Panc1 (cell line): ENCODE results near the gene LAMB2. TPM values are rescaled to one million over a fixed set of nuclear protein-coding genes. Genes with fewer than 3 reads are reported as not detected.

ENCODE experiments used
- ATAC-seq: fragments of 200-7000 bp; cut with Tn5 transposase; 2 replicates; pipeline ENCODE4 v1.9.1; 2020; ENCODE audit warnings: mild to moderate bottlenecking, moderate library complexity
- BruUV-seq: library from RNA; stranded (reverse); fragments of 400-500 nt; replicated peaks from 2 replicates; lab custom pipeline; 2021; lab: Mats Ljungman, UMichigan
- CTCF ChIA-PET: fragments of 300-600 bp; sonication (Branson Sonifier 250); formaldehyde crosslinking; loops from one replicate; lab custom pipeline; 2022; ENCODE audit warnings: antibody characterized with exemption; lab: Charles Lee
- POLR2A ChIA-PET: fragments of 300-600 bp; sonication (Branson Sonifier 250); formaldehyde crosslinking; loops from one replicate; lab custom pipeline; 2022; ENCODE audit warnings: antibody characterized with exemption; lab: Charles Lee
- DNase-seq: peaks from one replicate; pipeline ENCODE4 v3.0.0-alpha.2; 2010; ENCODE audit warnings: low read depth, low spot score
- H3K27ac ChIP-seq: 2 replicates; pipeline ENCODE4 v1.5.1; 2011; ENCODE audit warnings: mild to moderate bottlenecking, low read length, inconsistent platforms
- H3K27me3 ChIP-seq: fragments of 200-500 bp; sonication (Bioruptor generic); 2 replicates; pipeline ENCODE4 v1.6.0; 2014; ENCODE audit warnings: low read length, inconsistent platforms; ENCODE audit not compliant: control insufficient read depth, insufficient read depth
- H3K36me3 ChIP-seq: fragments of 200-500 bp; sonication (Bioruptor generic); 2 replicates; pipeline ENCODE4 v1.5.1; 2014; ENCODE audit warnings: inconsistent platforms, mild to moderate bottlenecking, low read length, moderate library complexity; ENCODE audit not compliant: control insufficient read depth, insufficient read depth
- H3K4me1 ChIP-seq: 2 replicates; pipeline ENCODE4 v1.5.1; 2011; ENCODE audit warnings: inconsistent platforms, mild to moderate bottlenecking, low read length, moderate library complexity; ENCODE audit not compliant: control insufficient read depth, insufficient read depth
- H3K4me3 ChIP-seq, 2 experiments: 2 replicates each; pipeline ENCODE4 v1.5.1; 2011 to 2012; ENCODE audit warnings: low read depth in 2 of 2, low read length in 2 of 2, mild to moderate bottlenecking in 2 of 2, inconsistent platforms in 1 of 2, moderate library complexity in 1 of 2
- H3K9me3 ChIP-seq: fragments of 200-500 bp; sonication (Bioruptor generic); 2 replicates; pipeline ENCODE4 v1.5.1; 2014; ENCODE audit warnings: low read depth, mild to moderate bottlenecking, inconsistent platforms, low read length, moderate library complexity; ENCODE audit not compliant: control insufficient read depth, insufficient read depth
- POLR2AphosphoS5 ChIP-seq: IDR thresholded peaks from 2 replicates; pipeline ENCODE4 v1.6.1; 2012; ENCODE audit warnings: mild to moderate bottlenecking, low read depth, low read length, moderate library complexity
- SIN3A ChIP-seq: IDR thresholded peaks from 2 replicates; pipeline ENCODE4 v1.6.1; 2012; ENCODE audit warnings: low read depth, mild to moderate bottlenecking, low read length, moderate library complexity, borderline replicate concordance; ENCODE audit not compliant: insufficient read depth
- TCF7L2 ChIP-seq: IDR thresholded peaks from 2 replicates; pipeline ENCODE4 v1.6.1; 2011; ENCODE audit warnings: mild to moderate bottlenecking, low read depth, low read length, inconsistent platforms
- in situ Hi-C: cut with HindIII; loops from 2 replicates; pipeline ENCODE4 v1.10.0; 2016; ENCODE audit warnings: low sequenced_read_pairs, low pct_unique_long_range_greater_than_20kb
- intact Hi-C: fragments of 100-400 bp; cut with micrococcal nuclease; formaldehyde crosslinking; loops from one replicate; pipeline ENCODE4 v1.10.0; 2022; ENCODE audit not compliant: unreplicated experiment
- total RNA-seq: library from RNA; stranded (reverse); gene quantifications from one replicate; pipeline ENCODE4 v1.2.1, GENCODE V29; 2021; ENCODE audit not compliant: unreplicated experiment
- TF ChIP-seq, protein P1 (sequence below), 2 experiments: IDR thresholded peaks; 2 replicates each; pipeline ENCODE4 v1.6.1; 2011 to 2012; ENCODE audit warnings: low read depth in 2 of 2, control low read depth in 1 of 2, low read length in 1 of 2, mild to moderate bottlenecking in 1 of 2, moderate library complexity in 1 of 2; ENCODE audit not compliant: insufficient read depth in 1 of 2
- TF ChIP-seq, protein P2 (sequence below): fragments of 450-650 bp; IDR thresholded peaks from 2 replicates; pipeline ENCODE4 v1.5.1; 2017; ENCODE audit warnings: mild to moderate bottlenecking

Gene LAMB2
- total RNA-seq, 1 experiment from 2014 or later, result 189 TPM

- TF ChIP-seq POLR2AphosphoS5 (no peak), SIN3A (no peak), TCF7L2 (no peak)
- TF ChIP-seq, protein P1, sequence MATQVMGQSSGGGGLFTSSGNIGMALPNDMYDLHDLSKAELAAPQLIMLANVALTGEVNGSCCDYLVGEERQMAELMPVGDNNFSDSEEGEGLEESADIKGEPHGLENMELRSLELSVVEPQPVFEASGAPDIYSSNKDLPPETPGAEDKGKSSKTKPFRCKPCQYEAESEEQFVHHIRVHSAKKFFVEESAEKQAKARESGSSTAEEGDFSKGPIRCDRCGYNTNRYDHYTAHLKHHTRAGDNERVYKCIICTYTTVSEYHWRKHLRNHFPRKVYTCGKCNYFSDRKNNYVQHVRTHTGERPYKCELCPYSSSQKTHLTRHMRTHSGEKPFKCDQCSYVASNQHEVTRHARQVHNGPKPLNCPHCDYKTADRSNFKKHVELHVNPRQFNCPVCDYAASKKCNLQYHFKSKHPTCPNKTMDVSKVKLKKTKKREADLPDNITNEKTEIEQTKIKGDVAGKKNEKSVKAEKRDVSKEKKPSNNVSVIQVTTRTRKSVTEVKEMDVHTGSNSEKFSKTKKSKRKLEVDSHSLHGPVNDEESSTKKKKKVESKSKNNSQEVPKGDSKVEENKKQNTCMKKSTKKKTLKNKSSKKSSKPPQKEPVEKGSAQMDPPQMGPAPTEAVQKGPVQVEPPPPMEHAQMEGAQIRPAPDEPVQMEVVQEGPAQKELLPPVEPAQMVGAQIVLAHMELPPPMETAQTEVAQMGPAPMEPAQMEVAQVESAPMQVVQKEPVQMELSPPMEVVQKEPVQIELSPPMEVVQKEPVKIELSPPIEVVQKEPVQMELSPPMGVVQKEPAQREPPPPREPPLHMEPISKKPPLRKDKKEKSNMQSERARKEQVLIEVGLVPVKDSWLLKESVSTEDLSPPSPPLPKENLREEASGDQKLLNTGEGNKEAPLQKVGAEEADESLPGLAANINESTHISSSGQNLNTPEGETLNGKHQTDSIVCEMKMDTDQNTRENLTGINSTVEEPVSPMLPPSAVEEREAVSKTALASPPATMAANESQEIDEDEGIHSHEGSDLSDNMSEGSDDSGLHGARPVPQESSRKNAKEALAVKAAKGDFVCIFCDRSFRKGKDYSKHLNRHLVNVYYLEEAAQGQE (IDR thresholded peaks at IDR 0.05; ENCODE audit: insufficient read depth in 1 of 2, low read depth in 2 of 2, low read length in 1 of 2), result no peak
- TF ChIP-seq, protein P2, sequence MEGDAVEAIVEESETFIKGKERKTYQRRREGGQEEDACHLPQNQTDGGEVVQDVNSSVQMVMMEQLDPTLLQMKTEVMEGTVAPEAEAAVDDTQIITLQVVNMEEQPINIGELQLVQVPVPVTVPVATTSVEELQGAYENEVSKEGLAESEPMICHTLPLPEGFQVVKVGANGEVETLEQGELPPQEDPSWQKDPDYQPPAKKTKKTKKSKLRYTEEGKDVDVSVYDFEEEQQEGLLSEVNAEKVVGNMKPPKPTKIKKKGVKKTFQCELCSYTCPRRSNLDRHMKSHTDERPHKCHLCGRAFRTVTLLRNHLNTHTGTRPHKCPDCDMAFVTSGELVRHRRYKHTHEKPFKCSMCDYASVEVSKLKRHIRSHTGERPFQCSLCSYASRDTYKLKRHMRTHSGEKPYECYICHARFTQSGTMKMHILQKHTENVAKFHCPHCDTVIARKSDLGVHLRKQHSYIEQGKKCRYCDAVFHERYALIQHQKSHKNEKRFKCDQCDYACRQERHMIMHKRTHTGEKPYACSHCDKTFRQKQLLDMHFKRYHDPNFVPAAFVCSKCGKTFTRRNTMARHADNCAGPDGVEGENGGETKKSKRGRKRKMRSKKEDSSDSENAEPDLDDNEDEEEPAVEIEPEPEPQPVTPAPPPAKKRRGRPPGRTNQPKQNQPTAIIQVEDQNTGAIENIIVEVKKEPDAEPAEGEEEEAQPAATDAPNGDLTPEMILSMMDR, result no peak
- in situ Hi-C loops (no loop called here), intact Hi-C loops (no loop called here)
- Histone ChIP-seq H3K27ac (no peak overlapping the region), H3K9me3 (no peaks in the 10 kb centered on the region), H3K4me3 (no peak overlapping the region), H3K4me1 (no peaks in the 10 kb centered on the region), H3K36me3 (no peaks in the 10 kb centered on the region), H3K27me3 (no peaks in the 10 kb centered on the region)
- POLR2A ChIA-PET, result no interaction called here
- no TSS peak for BruUV-seq
- DNase-seq (no peak), ATAC-seq (no peak)
- CTCF ChIA-PET, result no interaction called here
These were observed 18.8 kb upstream of the LAMB2 start for GRCh38 chr3:49151610-49152009.

DNA sequence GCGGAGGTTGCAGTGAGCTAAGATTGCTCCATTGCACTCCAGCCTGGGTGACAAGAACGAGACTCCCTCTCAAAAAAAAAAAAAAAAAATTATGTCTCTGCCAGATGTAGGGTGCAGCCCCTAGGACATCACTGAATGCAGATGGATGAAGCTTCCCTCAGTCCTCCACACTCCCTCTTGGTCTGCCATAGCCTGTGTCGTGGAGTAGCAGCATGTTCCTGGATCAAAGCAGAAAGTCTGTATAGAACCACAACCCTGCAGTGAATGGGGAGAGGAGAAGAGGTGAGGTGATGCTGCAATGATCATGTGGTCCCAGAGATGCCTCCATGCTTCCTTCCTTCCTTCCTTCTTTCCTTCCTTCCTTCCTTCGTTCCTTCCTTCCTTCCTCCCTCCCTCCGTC is 15.3 kb upstream of the LAMB2 start:
- no peak for DNase-seq
- H3K4me1 ChIP-seq, result no peaks in the 10 kb centered on the region
- no peak overlapping the region for H3K27ac ChIP-seq
- ChIA-PET CTCF (no interaction called here), POLR2A (no interaction called here)
- intact Hi-C loops, result no loop called here
- in situ Hi-C loops, result no loop called here
- H3K4me3 ChIP-seq, result no peak overlapping the region
- no peaks in the 10 kb centered on the region for H3K27me3 ChIP-seq
- TF ChIP-seq, protein P2, result no peak
- TF ChIP-seq TCF7L2 (no peak), POLR2AphosphoS5 (no peak), SIN3A (no peak)
- TF ChIP-seq, protein P1 (IDR thresholded peaks at IDR 0.05; ENCODE audit: insufficient read depth in 1 of 2, low read depth in 2 of 2, low read length in 1 of 2), result no peak
- no peaks in the 10 kb centered on the region for H3K36me3 ChIP-seq
- BruUV-seq, result no TSS peak
- ATAC-seq, result 0 out of 2 replicates have a peak, but pooled peaks have one; percentile 51
- H3K9me3 ChIP-seq, result no peaks in the 10 kb centered on the region
